Measurements from ENCODE around the gene AMT. TPM values are rescaled to one million over a fixed set of nuclear protein-coding genes. Genes with fewer than 3 reads are reported as not detected.
"Not testable (repeated sequence)": the region's sequence is repeated elsewhere in the genome, so short reads cannot be mapped to it uniquely, and the experiment has no call there.

The AMT gene
- total RNA-seq, 1 experiment from 2014 or later, result 1.6 TPM

- Histone ChIP-seq H3K4me3 (ENCODE audit: low read depth, low read length) (no peak overlapping the region), H3K9me3 (no peaks in the 10 kb centered on the region), H3K27me3 (replicated peaks; ENCODE audit: control insufficient read depth, insufficient read depth, low read length) (no peaks in the 10 kb centered on the region), H3K4me1 (peaks cover 24% of the 10 kb centered on the region), H3K36me3 (ENCODE audit: control insufficient read depth, insufficient read depth, low read length) (peaks cover 1% of the 10 kb centered on the region)
- CTCF ChIA-PET, result no interaction called here
- no peaks in the 10 kb centered on the region for H3K27me3 Mint-ChIP-seq (ENCODE audit: insufficient read depth, unreplicated experiment)
- DNase-seq, result peak in 1 of 2 experiments; percentile 37
- H3K36me3 Mint-ChIP-seq (ENCODE audit: insufficient read depth, unreplicated experiment), result peaks cover 73% of the 10 kb centered on the region
- TF ChIP-seq, protein P1, sequence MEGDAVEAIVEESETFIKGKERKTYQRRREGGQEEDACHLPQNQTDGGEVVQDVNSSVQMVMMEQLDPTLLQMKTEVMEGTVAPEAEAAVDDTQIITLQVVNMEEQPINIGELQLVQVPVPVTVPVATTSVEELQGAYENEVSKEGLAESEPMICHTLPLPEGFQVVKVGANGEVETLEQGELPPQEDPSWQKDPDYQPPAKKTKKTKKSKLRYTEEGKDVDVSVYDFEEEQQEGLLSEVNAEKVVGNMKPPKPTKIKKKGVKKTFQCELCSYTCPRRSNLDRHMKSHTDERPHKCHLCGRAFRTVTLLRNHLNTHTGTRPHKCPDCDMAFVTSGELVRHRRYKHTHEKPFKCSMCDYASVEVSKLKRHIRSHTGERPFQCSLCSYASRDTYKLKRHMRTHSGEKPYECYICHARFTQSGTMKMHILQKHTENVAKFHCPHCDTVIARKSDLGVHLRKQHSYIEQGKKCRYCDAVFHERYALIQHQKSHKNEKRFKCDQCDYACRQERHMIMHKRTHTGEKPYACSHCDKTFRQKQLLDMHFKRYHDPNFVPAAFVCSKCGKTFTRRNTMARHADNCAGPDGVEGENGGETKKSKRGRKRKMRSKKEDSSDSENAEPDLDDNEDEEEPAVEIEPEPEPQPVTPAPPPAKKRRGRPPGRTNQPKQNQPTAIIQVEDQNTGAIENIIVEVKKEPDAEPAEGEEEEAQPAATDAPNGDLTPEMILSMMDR (IDR thresholded peaks at IDR 0.05; ENCODE audit: insufficient read depth in 1 of 2, low read depth in 1 of 2, low read length in 1 of 2, severe bottlenecking in 1 of 2, unreplicated experiment in 1 of 2), result no peak
- peak overlapping the region; percentile 13 for H3K4me3 Mint-ChIP-seq (ENCODE audit: unreplicated experiment)
- H3K27ac Mint-ChIP-seq (ENCODE audit: unreplicated experiment), result peak overlapping the region; percentile 4
- H3K9me3 Mint-ChIP-seq (ENCODE audit: unreplicated experiment), result no peaks in the 10 kb centered on the region
- BruUV-seq (replicated peaks), result no TSS peak
- H3K4me1 Mint-ChIP-seq (ENCODE audit: low read depth, unreplicated experiment), result peaks cover 23% of the 10 kb centered on the region
- POLR2A ChIA-PET, result interaction anchor here (1.3 kb wide), 1 partner anchor 14 kb away, joined by 5 read pairs; the partner anchor contains the start of genes RHOA and TCTA
- intact Hi-C loops (cut with micrococcal nuclease; ENCODE audit: unreplicated experiment), result no loop called here
Measured at GRCh38 chr3:49397470-49397869, 24.8 kb downstream of the AMT start.

GRCh38 chr3:49391310-49391709 lies 31.0 kb downstream of the AMT start:
- intact Hi-C loops (cut with micrococcal nuclease; ENCODE audit: unreplicated experiment); H3K4me1 Mint-ChIP-seq (ENCODE audit: low read depth, unreplicated experiment); H3K36me3 ChIP-seq (ENCODE audit: control insufficient read depth, insufficient read depth, low read length); BruUV-seq (replicated peaks); H3K27ac Mint-ChIP-seq (ENCODE audit: unreplicated experiment); POLR2A ChIA-PET; H3K27me3 ChIP-seq (replicated peaks; ENCODE audit: control insufficient read depth, insufficient read depth, low read length); H3K4me3 Mint-ChIP-seq (ENCODE audit: unreplicated experiment); DNase-seq; H3K4me3 ChIP-seq (ENCODE audit: low read depth, low read length); CTCF ChIA-PET; H3K27me3 Mint-ChIP-seq (ENCODE audit: insufficient read depth, unreplicated experiment); H3K9me3 Mint-ChIP-seq (ENCODE audit: unreplicated experiment); H3K9me3 ChIP-seq: not testable (repeated sequence)
- peaks cover 46% of the 10 kb centered on the region for H3K36me3 Mint-ChIP-seq (ENCODE audit: insufficient read depth, unreplicated experiment)
- H3K4me1 ChIP-seq, result peaks cover 15% of the 10 kb centered on the region

DNA sequence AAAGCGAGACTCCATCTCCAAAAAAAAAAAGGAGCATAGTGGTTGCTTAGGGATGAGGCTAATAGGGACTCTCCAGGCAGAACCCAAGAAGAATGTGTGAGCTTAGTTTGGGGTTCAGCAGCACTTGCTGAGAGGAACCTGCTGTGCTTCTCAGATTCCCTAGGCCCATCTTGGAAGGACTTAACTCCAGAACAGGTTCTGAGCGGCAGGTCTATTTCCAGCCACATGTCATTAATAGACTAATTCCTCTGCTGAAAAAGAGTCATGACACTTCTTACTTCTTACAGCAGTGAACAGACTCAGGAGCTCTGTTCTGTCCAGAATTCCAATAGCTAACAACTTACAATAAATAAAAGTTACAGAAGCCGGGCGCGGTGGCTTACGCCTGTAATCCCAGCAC lies 33.0 kb downstream of the AMT start:
- H3K27me3 Mint-ChIP-seq (ENCODE audit: insufficient read depth, unreplicated experiment), result no peaks in the 10 kb centered on the region
- peaks cover 2% of the 10 kb centered on the region for H3K4me1 Mint-ChIP-seq (ENCODE audit: low read depth, unreplicated experiment)
- H3K9me3 Mint-ChIP-seq (ENCODE audit: unreplicated experiment), result no peaks in the 10 kb centered on the region
- H3K27ac Mint-ChIP-seq (ENCODE audit: unreplicated experiment), result no peak overlapping the region
- TF ChIP-seq, protein P1 (IDR thresholded peaks at IDR 0.05; ENCODE audit: insufficient read depth in 1 of 2, low read depth in 1 of 2, low read length in 1 of 2, severe bottlenecking in 1 of 2, unreplicated experiment in 1 of 2), result no peak
- no TSS peak for BruUV-seq (replicated peaks)
- no peaks in the 10 kb centered on the region for H3K9me3 ChIP-seq
- peaks cover 30% of the 10 kb centered on the region for H3K36me3 Mint-ChIP-seq (ENCODE audit: insufficient read depth, unreplicated experiment)
- ChIA-PET POLR2A (interaction anchor here (0.8 kb wide), 1 partner anchor 24 kb away, joined by 4 read pairs; no protein-coding TSS in a partner anchor), CTCF (no interaction called here)
- no peak overlapping the region for H3K4me3 ChIP-seq (ENCODE audit: low read depth, low read length)
- H3K4me3 Mint-ChIP-seq (ENCODE audit: unreplicated experiment), result no peak overlapping the region
- peaks cover 3% of the 10 kb centered on the region for H3K4me1 ChIP-seq
- DNase-seq, result no peak
- H3K36me3 ChIP-seq (ENCODE audit: control insufficient read depth, insufficient read depth, low read length), result no peaks in the 10 kb centered on the region
- no peaks in the 10 kb centered on the region for H3K27me3 ChIP-seq (replicated peaks; ENCODE audit: control insufficient read depth, insufficient read depth, low read length)
- intact Hi-C loops (cut with micrococcal nuclease; ENCODE audit: unreplicated experiment), result no loop called here
